GM23338 (cell line): ENCODE results near the gene MFSD6. TPM values are rescaled to one million over a fixed set of nuclear protein-coding genes. Genes with fewer than 3 reads are reported as not detected.

ENCODE experiments used
- ATAC-seq: fragments of 200-7000 bp; cut with Tn5 transposase; 3 replicates; pipeline ENCODE4 v1.9.1; 2020
- DNase-seq: peaks from one replicate; pipeline ENCODE4 v3.0.0-alpha.2; 2015; ENCODE audit warnings: low spot score
- H2AFZ ChIP-seq: fragments of 200-600 bp; sonication (generic); 2 replicates; pipeline ENCODE4 v1.8.0; 2016; ENCODE audit warnings: antibody characterized with exemption, mild to moderate bottlenecking, moderate library complexity
- H3F3A ChIP-seq: fragments of 200-600 bp; sonication (generic); replicated peaks from 2 replicates; pipeline ENCODE4 v1.8.0; 2017; ENCODE audit warnings: antibody characterized with exemption, mixed run types, low read depth
- H3K27ac ChIP-seq: fragments of 200-600 bp; sonication (generic); 2 replicates; pipeline ENCODE4 v1.6.1; 2016; ENCODE audit warnings: low read depth
- H3K27me3 ChIP-seq: fragments of 200-600 bp; sonication (generic); 2 replicates; pipeline ENCODE4 v1.8.0; 2016; ENCODE audit warnings: mild to moderate bottlenecking, mixed run types, moderate library complexity; ENCODE audit not compliant: insufficient read depth
- H3K36me3 ChIP-seq: fragments of 200-600 bp; sonication (generic); 2 replicates; pipeline ENCODE4 v1.8.0; 2016; ENCODE audit warnings: mild to moderate bottlenecking; ENCODE audit not compliant: insufficient read depth
- H3K4me1 ChIP-seq: fragments of 200-600 bp; sonication (generic); 2 replicates; pipeline ENCODE4 v1.8.0; 2016; ENCODE audit warnings: mild to moderate bottlenecking, moderate library complexity; ENCODE audit not compliant: insufficient read depth
- H3K4me2 ChIP-seq: fragments of 200-600 bp; sonication (generic); 2 replicates; pipeline ENCODE4 v1.7.1; 2017; ENCODE audit warnings: mixed run types
- H3K4me3 ChIP-seq: fragments of 200-600 bp; sonication (generic); 2 replicates; pipeline ENCODE4 v1.6.1; 2016; ENCODE audit warnings: mixed run types
- H3K79me2 ChIP-seq: fragments of 200-600 bp; sonication (generic); replicated peaks from 2 replicates; pipeline ENCODE4 v1.8.0; 2017; ENCODE audit warnings: mild to moderate bottlenecking; ENCODE audit not compliant: insufficient read depth
- H3K9me2 ChIP-seq: fragments of 200-600 bp; sonication (generic); 2 replicates; pipeline ENCODE4 v1.8.0; 2017; ENCODE audit not compliant: insufficient read depth
- H4K20me1 ChIP-seq: fragments of 200-600 bp; sonication (generic); replicated peaks from 2 replicates; pipeline ENCODE4 v1.8.0; 2017; ENCODE audit warnings: mild to moderate bottlenecking; ENCODE audit not compliant: insufficient read depth
- H3K27ac Mint-ChIP-seq: 2 replicates; pipeline ENCODE4 v1.8.0; 2020; ENCODE audit warnings: inconsistent platforms, mild to moderate bottlenecking, moderate library complexity, mixed read lengths
- H3K27me3 Mint-ChIP-seq: 3 replicates; pipeline ENCODE4 v1.8.0; 2022; ENCODE audit warnings: low read depth, mild to moderate bottlenecking, moderate library complexity, mixed read lengths, inconsistent platforms; ENCODE audit not compliant: insufficient read depth, poor library complexity
- H3K36me3 Mint-ChIP-seq: 3 replicates; pipeline ENCODE4 v1.8.0; 2021; ENCODE audit warnings: low read depth, mild to moderate bottlenecking, inconsistent platforms, moderate library complexity, mixed read lengths
- H3K4me1 Mint-ChIP-seq: 3 replicates; pipeline ENCODE4 v1.8.0; 2020; ENCODE audit warnings: mild to moderate bottlenecking, inconsistent platforms, mixed read lengths
- H3K4me3 Mint-ChIP-seq: 3 replicates; pipeline ENCODE4 v1.8.0; 2021; ENCODE audit warnings: moderate library complexity, mild to moderate bottlenecking, inconsistent platforms, mixed read lengths
- H3K9me3 Mint-ChIP-seq: 3 replicates; pipeline ENCODE4 v1.8.0; 2020; ENCODE audit warnings: moderate library complexity, mild to moderate bottlenecking, inconsistent platforms, mixed read lengths
- CREB1 ChIP-seq: fragments of 250-450 bp; sonication (Bioruptor Pico); IDR thresholded peaks from 2 replicates; pipeline ENCODE4 v1.5.0; 2020; ENCODE audit warnings: low read depth, mild to moderate bottlenecking, moderate library complexity
- CTCF ChIP-seq, 2 experiments: fragments of 200-600 bp in 1 of 2; sonication (generic) in 1 of 2; conservative IDR thresholded peaks; 2 replicates each; pipeline versions ENCODE4 v1.5.1 to v1.6.1; 2016 to 2017; ENCODE audit warnings: antibody characterized with exemption in 2 of 2, low read depth in 2 of 2, mild to moderate bottlenecking in 2 of 2, moderate library complexity in 1 of 2
- ETS1 ChIP-seq: IDR thresholded peaks from 2 replicates; pipeline ENCODE4 v1.6.1; 2016; ENCODE audit warnings: antibody characterized with exemption
- EZH2 ChIP-seq: fragments of 200-600 bp; sonication (generic); IDR thresholded peaks from one replicate; pipeline ENCODE4 v1.8.0; 2017; ENCODE audit warnings: antibody characterized with exemption, mild to moderate bottlenecking, low read depth; ENCODE audit not compliant: unreplicated experiment
- EZH2phosphoT487 ChIP-seq: fragments of 200-600 bp; sonication (generic); IDR thresholded peaks from one replicate; pipeline ENCODE4 v1.8.1; 2018; ENCODE audit warnings: antibody characterized with exemption; ENCODE audit not compliant: unreplicated experiment
- JUNB ChIP-seq: IDR thresholded peaks from one replicate; pipeline ENCODE4 v1.6.1; 2016; ENCODE audit warnings: antibody characterized with exemption; ENCODE audit not compliant: unreplicated experiment
- NANOG ChIP-seq: IDR thresholded peaks from 2 replicates; pipeline ENCODE4 v1.6.1; 2016; ENCODE audit warnings: antibody characterized with exemption, borderline replicate concordance
- POLR2AphosphoS5 ChIP-seq: IDR thresholded peaks from 2 replicates; pipeline ENCODE4 v1.6.1; 2016; ENCODE audit warnings: antibody characterized with exemption, low read depth
- REST ChIP-seq: IDR thresholded peaks from one replicate; pipeline ENCODE4 v1.6.1; 2018; ENCODE audit warnings: antibody characterized with exemption; ENCODE audit not compliant: unreplicated experiment
- STAT1 ChIP-seq: IDR thresholded peaks from one replicate; pipeline ENCODE4 v1.6.1; 2016; ENCODE audit warnings: antibody characterized with exemption; ENCODE audit not compliant: unreplicated experiment
- ZNF114 ChIP-seq: fragments of 250-450 bp; sonication (Bioruptor Pico); IDR thresholded peaks from 2 replicates; pipeline ENCODE4 v1.5.0; 2020; ENCODE audit warnings: mild to moderate bottlenecking, moderate library complexity
- ZNF331 ChIP-seq: fragments of 250-450 bp; sonication (Bioruptor Pico); IDR thresholded peaks from 2 replicates; pipeline ENCODE4 v1.5.0; 2020; ENCODE audit warnings: low read depth, mild to moderate bottlenecking, moderate library complexity
- polyA plus RNA-seq: library from polyadenylated mRNA; unstranded; fragments of >200 nt; fragmentation: Nextera tagmentation; extraction: Ambion mirVana; gene quantifications from 2 replicates; pipeline ENCODE4 v1.2.1, GENCODE V29; 2016
- total RNA-seq: library from RNA; depleted of rRNA; stranded (reverse); fragments of >200 nt; shearing (Covaris generic); gene quantifications from 2 replicates; pipeline ENCODE4 v1.2.3, GENCODE V29; 2014

Gene MFSD6
- total and polyA plus RNA-seq, 2 experiments from 2014 or later = 2.3 to 9.6 TPM

GRCh38 chr2:190497428-190497827, 89.3 kb downstream of the MFSD6 start (continued):
- no peak for TF ChIP-seq EZH2
- no peak for TF ChIP-seq ETS1

DNA sequence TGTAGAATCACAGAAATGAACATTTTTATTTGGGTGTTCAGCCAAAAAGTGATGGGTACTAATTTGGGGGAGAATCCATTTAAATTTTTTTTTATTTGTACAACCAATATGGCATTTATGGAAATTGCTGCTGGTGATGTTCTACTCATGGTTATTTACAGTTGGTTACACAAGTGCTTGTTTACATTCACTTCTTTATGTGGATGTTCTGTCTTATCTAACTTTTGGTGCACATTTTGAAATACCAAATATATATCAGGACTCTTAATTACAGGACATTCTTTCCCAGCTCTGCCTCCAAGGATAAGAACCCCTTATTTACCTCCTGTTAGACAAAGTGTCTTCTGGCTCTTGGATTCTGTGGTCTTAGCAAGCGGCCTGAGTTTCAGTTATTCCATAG, 91.1 kb downstream of the MFSD6 start:
- no peak overlapping the region for H3K27ac ChIP-seq
- no peaks in the 10 kb centered on the region for H3F3A ChIP-seq
- no peak overlapping the region for H3K4me3 ChIP-seq
- H3K36me3 ChIP-seq = no peaks in the 10 kb centered on the region
- H3K36me3 Mint-ChIP-seq = no peaks in the 10 kb centered on the region
- H4K20me1 ChIP-seq = no peaks in the 10 kb centered on the region
- H3K4me2 ChIP-seq = no peak overlapping the region
- no peak for ATAC-seq
- peaks cover 17% of the 10 kb centered on the region; the same call in 2 of the 3 replicates for H3K4me1 Mint-ChIP-seq
- H3K27me3 ChIP-seq = no peaks in the 10 kb centered on the region
- no peak overlapping the region for H3K27ac Mint-ChIP-seq
- no peak for DNase-seq
- no peaks in the 10 kb centered on the region for H3K79me2 ChIP-seq
- no peak overlapping the region for H3K4me3 Mint-ChIP-seq
- H3K9me2 ChIP-seq = no peaks in the 10 kb centered on the region
- H3K9me3 Mint-ChIP-seq = no peaks in the 10 kb centered on the region
- H2AFZ ChIP-seq = no peak overlapping the region
- H3K4me1 ChIP-seq = peaks cover 10% of the 10 kb centered on the region
- peaks cover 2% of the 10 kb centered on the region for H3K27me3 Mint-ChIP-seq
- TF ChIP-seq ZNF114 (CRISPR knock-in tag) (no peak), REST (no peak), ZNF331 (no peak), CREB1 (CRISPR knock-in tag) (no peak), POLR2AphosphoS5 (no peak), NANOG (no peak), JUNB (no peak), CTCF (conservative IDR thresholded peaks at IDR 0.05; ENCODE audit: low read depth in 2 of 2) (no peak), EZH2phosphoT487 (no peak), STAT1 (no peak), EZH2 (no peak), ETS1 (no peak)
